WTC11 (cell line): ENCODE results near the gene ZNF532. TPM values are rescaled to one million over a fixed set of nuclear protein-coding genes. Genes with fewer than 3 reads are reported as not detected.

Experiments
- ATAC-seq: fragments of 200-7000 bp; cut with Tn5 transposase; 2 replicates; pipeline ENCODE4 v1.10.0; 2021; ENCODE audit warnings: mild to moderate bottlenecking, moderate library complexity
- CTCF ChIA-PET: fragments of 300-600 bp; sonication (Branson Sonifier 250); formaldehyde crosslinking; loops from one replicate; lab custom pipeline; 2021; ENCODE audit warnings: antibody characterized with exemption; lab: Charles Lee
- POLR2A ChIA-PET: fragments of 350-600 bp; sonication (Branson Sonifier 250); formaldehyde crosslinking; loops from one replicate; lab custom pipeline; 2021; ENCODE audit warnings: antibody characterized with exemption; lab: Charles Lee
- DNase-seq: peaks from one replicate; pipeline ENCODE4 v3.0.0; 2021; ENCODE audit warnings: low spot score
- H3K27ac Mint-ChIP-seq: 2 replicates; pipeline ENCODE4 v1.8.0; 2021; ENCODE audit warnings: mixed read lengths
- H3K27me3 Mint-ChIP-seq: 2 replicates; pipeline ENCODE4 v1.8.0; 2021; ENCODE audit warnings: low read depth, mild to moderate bottlenecking, moderate library complexity, mixed read lengths
- H3K36me3 Mint-ChIP-seq: 2 replicates; pipeline ENCODE4 v1.8.0; 2021; ENCODE audit warnings: mixed read lengths
- H3K4me1 Mint-ChIP-seq: 2 replicates; pipeline ENCODE4 v1.8.0; 2022; ENCODE audit warnings: mixed read lengths
- H3K4me3 Mint-ChIP-seq: 2 replicates; pipeline ENCODE4 v1.8.0; 2021; ENCODE audit warnings: mild to moderate bottlenecking, moderate library complexity, mixed read lengths
- H3K9me3 Mint-ChIP-seq: 2 replicates; pipeline ENCODE4 v1.8.0; 2021; ENCODE audit warnings: mixed read lengths
- CREM ChIP-seq: sonication (generic); formaldehyde crosslinking; IDR thresholded peaks from 2 replicates; pipeline ENCODE4 v1.8.1; 2022; ENCODE audit warnings: mild to moderate bottlenecking, missing genetic modification reagents, moderate library complexity
- EMX1 ChIP-seq: fragments of 250-450 bp; sonication (Bioruptor Pico); IDR thresholded peaks from 2 replicates; pipeline ENCODE4 v1.8.0; 2021; ENCODE audit warnings: mild to moderate bottlenecking
- ERG ChIP-seq: fragments of 250-450 bp; sonication (Bioruptor Pico); IDR thresholded peaks from 2 replicates; pipeline ENCODE4 v1.8.0; 2021; ENCODE audit warnings: mild to moderate bottlenecking
- JAZF1 ChIP-seq: fragments of 250-450 bp; sonication (Bioruptor Pico); IDR thresholded peaks from 2 replicates; pipeline ENCODE4 v1.9.0; 2021; ENCODE audit warnings: moderate library complexity, mild to moderate bottlenecking, inconsistent platforms
- SMAD3 ChIP-seq: sonication (generic); formaldehyde crosslinking; IDR thresholded peaks from 2 replicates; pipeline ENCODE4 v1.8.0; 2022; ENCODE audit warnings: missing genetic modification reagents, mild to moderate bottlenecking, borderline replicate concordance
- SOX15 ChIP-seq: fragments of 250-450 bp; sonication (Bioruptor Pico); IDR thresholded peaks from 2 replicates; pipeline ENCODE4 v1.9.0; 2021; ENCODE audit warnings: mild to moderate bottlenecking
- SP1 ChIP-seq: sonication (generic); formaldehyde crosslinking; conservative IDR thresholded peaks from 2 replicates; pipeline ENCODE4 v1.8.1; 2022; ENCODE audit warnings: missing genetic modification reagents
- TCF7 ChIP-seq: sonication (generic); formaldehyde crosslinking; IDR thresholded peaks from 2 replicates; pipeline ENCODE4 v1.8.0; 2022; ENCODE audit warnings: mild to moderate bottlenecking, low read depth, missing genetic modification reagents, moderate library complexity
- TEAD4 ChIP-seq: sonication (generic); formaldehyde crosslinking; IDR thresholded peaks from 2 replicates; pipeline ENCODE4 v1.8.0; 2022; ENCODE audit warnings: mild to moderate bottlenecking, missing genetic modification reagents
- TP53 ChIP-seq: sonication (generic); formaldehyde crosslinking; IDR thresholded peaks from 2 replicates; pipeline ENCODE4 v1.8.1; 2023; ENCODE audit warnings: mild to moderate bottlenecking, missing genetic modification reagents
- ZBTB21 ChIP-seq: sonication (generic); formaldehyde crosslinking; IDR thresholded peaks from 2 replicates; pipeline ENCODE4 v1.8.1; 2023; ENCODE audit warnings: mild to moderate bottlenecking, missing genetic modification reagents, borderline replicate concordance
- ZMAT4 ChIP-seq: fragments of 250-450 bp; sonication (Bioruptor Pico); IDR thresholded peaks from 2 replicates; pipeline ENCODE4 v1.9.0; 2021; ENCODE audit warnings: mild to moderate bottlenecking
- ZNF138 ChIP-seq: sonication (generic); formaldehyde crosslinking; conservative IDR thresholded peaks from 2 replicates; pipeline ENCODE4 v1.8.1; 2022; ENCODE audit warnings: mild to moderate bottlenecking, moderate library complexity, missing genetic modification reagents
- ZNF425 ChIP-seq: fragments of 250-450 bp; sonication (Bioruptor Pico); conservative IDR thresholded peaks from 2 replicates; pipeline ENCODE4 v1.9.0; 2021; ENCODE audit warnings: mild to moderate bottlenecking
- total RNA-seq: library from RNA; stranded (reverse); gene quantifications from 3 replicates; pipeline ENCODE4 v1.2.3, GENCODE V29; 2021
- TF ChIP-seq, protein P1 (sequence below): sonication (generic); formaldehyde crosslinking; IDR thresholded peaks from 2 replicates; pipeline ENCODE4 v1.8.1; 2023; ENCODE audit warnings: mild to moderate bottlenecking, missing genetic modification reagents
- TF ChIP-seq, protein P2 (sequence below): sonication (generic); formaldehyde crosslinking; conservative IDR thresholded peaks from 2 replicates; pipeline ENCODE4 v1.8.1; 2023; ENCODE audit warnings: mild to moderate bottlenecking, low read depth, missing genetic modification reagents, moderate library complexity

The ZNF532 gene
- total RNA-seq, 1 experiment from 2014 or later = 171 TPM

DNA sequence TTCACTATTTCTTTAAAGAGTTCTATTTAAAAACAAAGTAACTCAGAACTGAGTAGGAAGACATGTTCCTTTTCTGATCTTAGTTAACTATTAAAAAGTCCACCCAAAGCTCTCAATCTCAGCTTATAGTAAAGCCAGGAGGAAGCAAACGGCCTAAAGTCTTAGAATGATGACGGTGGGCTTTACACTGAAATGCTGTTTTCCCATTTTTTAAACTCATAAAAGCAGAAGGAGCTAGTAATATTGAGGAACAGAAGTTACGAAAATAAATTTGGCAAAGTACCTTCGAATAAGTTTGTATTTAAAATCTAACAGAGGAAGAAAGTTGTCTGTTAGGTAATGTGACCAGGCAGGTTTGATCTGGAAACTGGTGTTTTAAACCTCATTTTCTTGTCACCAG, 111.1 kb downstream of the ZNF532 start:
- H3K4me3 Mint-ChIP-seq = no peak overlapping the region
- no peak for TF ChIP-seq CREM (CRISPR knock-in tag)
- TF ChIP-seq JAZF1 (CRISPR knock-in tag) = no peak
- TF ChIP-seq, protein P1, sequence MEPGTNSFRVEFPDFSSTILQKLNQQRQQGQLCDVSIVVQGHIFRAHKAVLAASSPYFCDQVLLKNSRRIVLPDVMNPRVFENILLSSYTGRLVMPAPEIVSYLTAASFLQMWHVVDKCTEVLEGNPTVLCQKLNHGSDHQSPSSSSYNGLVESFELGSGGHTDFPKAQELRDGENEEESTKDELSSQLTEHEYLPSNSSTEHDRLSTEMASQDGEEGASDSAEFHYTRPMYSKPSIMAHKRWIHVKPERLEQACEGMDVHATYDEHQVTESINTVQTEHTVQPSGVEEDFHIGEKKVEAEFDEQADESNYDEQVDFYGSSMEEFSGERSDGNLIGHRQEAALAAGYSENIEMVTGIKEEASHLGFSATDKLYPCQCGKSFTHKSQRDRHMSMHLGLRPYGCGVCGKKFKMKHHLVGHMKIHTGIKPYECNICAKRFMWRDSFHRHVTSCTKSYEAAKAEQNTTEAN (CRISPR knock-in tag) = no peak
- TF ChIP-seq SMAD3 = no peak
- TF ChIP-seq ZNF138 = no peak
- TF ChIP-seq EMX1 (CRISPR knock-in tag) = no peak
- TF ChIP-seq TP53 (CRISPR knock-in tag) = no peak
- no peak for TF ChIP-seq TCF7
- no peak for TF ChIP-seq SP1 (CRISPR knock-in tag)
- TF ChIP-seq ZMAT4 (CRISPR knock-in tag) = no peak
- TF ChIP-seq ZNF425 (CRISPR knock-in tag) = no peak
- TF ChIP-seq, protein P2, sequence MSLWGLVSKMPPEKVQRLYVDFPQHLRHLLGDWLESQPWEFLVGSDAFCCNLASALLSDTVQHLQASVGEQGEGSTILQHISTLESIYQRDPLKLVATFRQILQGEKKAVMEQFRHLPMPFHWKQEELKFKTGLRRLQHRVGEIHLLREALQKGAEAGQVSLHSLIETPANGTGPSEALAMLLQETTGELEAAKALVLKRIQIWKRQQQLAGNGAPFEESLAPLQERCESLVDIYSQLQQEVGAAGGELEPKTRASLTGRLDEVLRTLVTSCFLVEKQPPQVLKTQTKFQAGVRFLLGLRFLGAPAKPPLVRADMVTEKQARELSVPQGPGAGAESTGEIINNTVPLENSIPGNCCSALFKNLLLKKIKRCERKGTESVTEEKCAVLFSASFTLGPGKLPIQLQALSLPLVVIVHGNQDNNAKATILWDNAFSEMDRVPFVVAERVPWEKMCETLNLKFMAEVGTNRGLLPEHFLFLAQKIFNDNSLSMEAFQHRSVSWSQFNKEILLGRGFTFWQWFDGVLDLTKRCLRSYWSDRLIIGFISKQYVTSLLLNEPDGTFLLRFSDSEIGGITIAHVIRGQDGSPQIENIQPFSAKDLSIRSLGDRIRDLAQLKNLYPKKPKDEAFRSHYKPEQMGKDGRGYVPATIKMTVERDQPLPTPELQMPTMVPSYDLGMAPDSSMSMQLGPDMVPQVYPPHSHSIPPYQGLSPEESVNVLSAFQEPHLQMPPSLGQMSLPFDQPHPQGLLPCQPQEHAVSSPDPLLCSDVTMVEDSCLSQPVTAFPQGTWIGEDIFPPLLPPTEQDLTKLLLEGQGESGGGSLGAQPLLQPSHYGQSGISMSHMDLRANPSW (CRISPR knock-in tag) = no peak
- no peak for TF ChIP-seq ZBTB21 (CRISPR knock-in tag)
- no peak for TF ChIP-seq TEAD4 (CRISPR knock-in tag)
- H3K36me3 Mint-ChIP-seq = peaks cover 58% of the 10 kb centered on the region
- H3K9me3 Mint-ChIP-seq = no peaks in the 10 kb centered on the region
- H3K4me1 Mint-ChIP-seq = peaks cover 28% of the 10 kb centered on the region
- no peak overlapping the region for H3K27ac Mint-ChIP-seq
- no peak for ATAC-seq
- CTCF ChIA-PET = interaction anchor here (1.3 kb wide), 1 partner anchor 207 kb away, joined by 4 read pairs; no protein-coding TSS in a partner anchor
- POLR2A ChIA-PET = interaction anchor here (0.5 to 1.5 kb wide), 2 partner anchors 32 to 108 kb away, joined by 3 read pairs; no protein-coding TSS in a partner anchor
- no peaks in the 10 kb centered on the region for H3K27me3 Mint-ChIP-seq
- DNase-seq = no peak

DNA sequence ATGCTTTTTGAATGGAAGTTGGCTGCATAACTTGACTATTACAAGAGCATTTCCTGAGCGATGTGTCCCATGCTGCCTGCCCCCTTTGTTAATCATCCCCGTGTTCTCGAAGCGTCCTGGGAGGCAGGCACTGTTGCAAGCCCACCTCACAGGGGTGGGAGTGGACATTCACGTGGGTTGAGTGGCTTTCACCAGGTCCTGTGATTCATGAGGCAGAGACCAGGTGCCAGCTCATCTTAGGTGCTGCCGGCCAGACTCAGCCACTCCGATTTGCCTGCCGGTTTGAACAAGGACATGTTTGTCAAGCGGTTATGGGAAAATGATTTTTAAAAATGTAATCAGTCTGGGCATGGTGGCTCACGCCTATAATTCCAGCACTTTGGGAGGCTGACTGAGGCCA, 112.5 kb downstream of the ZNF532 start:
- peak overlapping the region; percentile 82 for H3K27ac Mint-ChIP-seq
- no peak for ATAC-seq
- no peak for DNase-seq
- POLR2A ChIA-PET = interaction anchor here (1.5 kb wide), 1 partner anchor 110 kb away, joined by 3 read pairs; no protein-coding TSS in a partner anchor
- no peak overlapping the region for H3K4me3 Mint-ChIP-seq
- TF ChIP-seq ERG (CRISPR knock-in tag) = no peak
- no peak for TF ChIP-seq TP53 (CRISPR knock-in tag)
- TF ChIP-seq SOX15 (CRISPR knock-in tag) = no peak
- H3K36me3 Mint-ChIP-seq = peaks cover 62% of the 10 kb centered on the region
- no peaks in the 10 kb centered on the region for H3K27me3 Mint-ChIP-seq
- H3K4me1 Mint-ChIP-seq = peaks cover 20% of the 10 kb centered on the region
- CTCF ChIA-PET = no interaction called here
- no peaks in the 10 kb centered on the region for H3K9me3 Mint-ChIP-seq
